Heart left ventricle (tissue), 16 donors: ENCODE measurements around the gene STX2. TPM values are rescaled to one million over a fixed set of nuclear protein-coding genes. Genes with fewer than 3 reads are reported as not detected.
"Not testable (repeated sequence)": the region's sequence is repeated elsewhere in the genome, so short reads cannot be mapped to it uniquely, and the experiment has no call there.

ENCODE experiments used
- ATAC-seq, 4 donors: fragments of 200-7000 bp; cut with Tn5 transposase; one replicate each; pipeline ENCODE4 v1.9.1; 2020 to 2022; ENCODE audit warnings: moderate library complexity in 4 of 4, mild to moderate bottlenecking in 3 of 4, moderate number of reproducible peaks in 1 of 4
- DNase-seq, 5 donors: peaks; one replicate each; pipeline ENCODE4 v3.0.0-alpha.2; 2020
- H3K27ac ChIP-seq, 12 donors: fragments of 200-600 bp; sonication (generic) in 4 of 12; one replicate each; pipeline versions ENCODE4 v1.5.0 to v1.8.0; 2016 to 2022; ENCODE audit warnings: mild to moderate bottlenecking in 2 of 12
- H3K27me3 ChIP-seq, 9 donors: fragments of 200-600 bp; sonication (generic) in 2 of 9; one replicate each; pipeline versions ENCODE4 v1.5.1 to v1.8.0; 2016 to 2022; ENCODE audit warnings: mild to moderate bottlenecking in 3 of 9
- H3K36me3 ChIP-seq, 9 donors: fragments of 200-600 bp; sonication (generic) in 2 of 9; one replicate each; pipeline versions ENCODE4 v1.5.0 to v1.8.0; 2018 to 2022; ENCODE audit warnings: mild to moderate bottlenecking in 2 of 9
- H3K4me1 ChIP-seq, 12 donors: fragments of 200-600 bp; sonication (generic) in 4 of 12; one replicate each; pipeline versions ENCODE4 v1.5.0 to v1.8.0; 2016 to 2022; ENCODE audit warnings: mild to moderate bottlenecking in 3 of 12
- H3K4me3 ChIP-seq, 12 donors: fragments of 200-600 bp; sonication (generic) in 4 of 12; one replicate each; pipeline versions ENCODE4 v1.5.0 to v1.8.0; 2017 to 2022; ENCODE audit warnings: mild to moderate bottlenecking in 9 of 12, moderate library complexity in 4 of 12
- H3K9me3 ChIP-seq, 12 donors: fragments of 200-600 bp; sonication (generic) in 4 of 12; one replicate each; pipeline versions ENCODE4 v1.5.0 to v1.8.0; 2016 to 2022; ENCODE audit warnings: mild to moderate bottlenecking in 1 of 12
- CTCF ChIP-seq, 12 donors: fragments of 200-600 bp; sonication (generic) in 4 of 12; IDR thresholded peaks; one replicate each; pipeline versions ENCODE4 v1.5.0 to v1.8.0; 2018 to 2022; ENCODE audit warnings: antibody characterized with exemption in 12 of 12, mild to moderate bottlenecking in 5 of 12
- POLR2A ChIP-seq, 2 donors: fragments of 450-650 bp; IDR thresholded peaks; one replicate each; pipeline ENCODE4 v1.6.1; 2017; ENCODE audit warnings: antibody characterized with exemption in 2 of 2, mild to moderate bottlenecking in 2 of 2, moderate library complexity in 2 of 2
- WGBS, 4 donors: extraction: QIAGEN DNeasy Blood & Tissue Kit in 2 of 4; methylation state at CpG; one replicate each; pipeline versions ENCODE4 v1.1.5 to v1.1.7; 2013 to 2018; 5-methylcytosine and 5-hydroxymethylcytosine counted together
- intact Hi-C, 10 donors: fragments of 100-400 bp; cut with DNase I; formaldehyde crosslinking; loops; one replicate each; pipeline versions ENCODE4 v1.11.1 to v1.14.2; 2022
- polyA plus RNA-seq, 2 donors: library from polyadenylated mRNA; stranded (reverse); fragments of 200-250 nt; gene quantifications; one replicate each; pipeline ENCODE4 v1.2.3, GENCODE V29; 2013
- total RNA-seq, 9 donors: library from RNA; depleted of rRNA in 2 of 9; stranded (reverse); fragments of >200 nt in 2 of 9; fragmentation: NEBNext Ultra II Directional in 3 of 9; extraction: Animal tissue kit (Norgen Biotek cat#: 25700) in 3 of 9; gene quantifications; one replicate each; pipeline versions ENCODE4 v1.1.0 to v1.2.4, GENCODE V29; 2016 to 2023
- donor health status: ischemic (EF 13 %, LVEDD 7.1; RV severe dilation, severe dysfunction).
- donor health status: healthy with polysubstance abuse.
- donor health status: DM: no; HTN: yes; CAD: no.
- donor health status: DM: no; HTN: no; CAD: no.
- donor health status: ischemic (EF 25% LVEDD 6.9; RV normal size, moderate dysfunction).
- donor health status: ischemic (EF 25% LVEDD 5.7; RV mildly dilated, moderate dysfunction).
- donor health status: healthy.
- donor health status: DM: yes; HTN: yes; CAD: no.
- donor health status: ischemic (EF 35%, LVEDD 5.7; RV mildly dilated, moderate dysfunction).
- donor health status: nonischemic (EF 11% LVEDD 7.7; RV severe dilation, severe dysfunction).
- donor health status: DM: yes; HTN: yes; CAD: no.
- donor health status: PGD.
- donor health status: ischemic (EF 29% LVEDD 5.4; RV normal size, mild dysfunction).
- donor health status: nonischemic (EF 23%, LVEDD 6.1; RV moderate dilation, normal function).

STX2 gene
- total and polyA plus RNA-seq, 11 donors: 6.2 to 21.8 (median 11.1) TPM

GRCh38 chr12:130877333-130877732 lies 38.3 kb upstream of the STX2 start:
- Histone ChIP-seq H3K9me3 (no peaks in the 10 kb centered on the region), H3K27me3 (no peaks in the 10 kb centered on the region), H3K4me3 (no peak overlapping the region), H3K4me1 (peaks cover 0 to 20% (median 14%) of the 10 kb centered on the region in 12 donors), H3K27ac (no peak overlapping the region), H3K36me3 (peaks cover 0 to 55% (median 48%) of the 10 kb centered on the region in 9 donors)
- no peak for TF ChIP-seq POLR2A (IDR thresholded peaks at IDR 0.05)
- ATAC-seq (no peak), DNase-seq (no peak)
- intact Hi-C loops: no loop called here
- 91 to 95% (median 93%) methylated on average over 3 of the region's 3 CpGs for WGBS, 4 donors

- Histone ChIP-seq H3K4me1 (peaks cover 0 to 20% (median 14%) of the 10 kb centered on the region in 12 donors), H3K9me3 (no peaks in the 10 kb centered on the region), H3K36me3 (peaks cover 0 to 55% (median 48%) of the 10 kb centered on the region in 9 donors), H3K27me3 (no peaks in the 10 kb centered on the region), H3K27ac (no peak overlapping the region), H3K4me3 (no peak overlapping the region)
- ATAC-seq (no peak), DNase-seq (no peak)
- TF ChIP-seq CTCF (IDR thresholded peaks at IDR 0.05): no peak
- no peak for TF ChIP-seq POLR2A (IDR thresholded peaks at IDR 0.05)
- intact Hi-C loops: no loop called here
- 70 to 78% (median 76%) methylated on average over 3 of the region's 3 CpGs for WGBS, 4 donors
Measured at GRCh38 chr12:130876758-130877157, 37.7 kb upstream of the STX2 start.

GRCh38 chr12:130876297-130876696 lies 37.2 kb upstream of the STX2 start:
- DNase-seq: no peak
- ATAC-seq: no peak
- H3K27ac ChIP-seq: no peak overlapping the region
- TF ChIP-seq POLR2A (IDR thresholded peaks at IDR 0.05) (no peak), CTCF (IDR thresholded peaks at IDR 0.05) (no peak)
- no peak overlapping the region for H3K4me3 ChIP-seq
- intact Hi-C loops: no loop called here
- no peaks in the 10 kb centered on the region for H3K9me3 ChIP-seq
- peaks cover 0 to 55% (median 48%) of the 10 kb centered on the region in 9 donors for H3K36me3 ChIP-seq
- peaks cover 2 to 22% (median 16%) of the 10 kb centered on the region in 12 donors for H3K4me1 ChIP-seq
- no peaks in the 10 kb centered on the region for H3K27me3 ChIP-seq

GRCh38 chr12:130875708-130876107 lies 36.7 kb upstream of the STX2 start:
- H3K36me3 ChIP-seq: peaks cover 0 to 55% (median 48%) of the 10 kb centered on the region in 9 donors

GRCh38 chr12:130875193-130875592 lies 36.1 kb upstream of the STX2 start:
- TF ChIP-seq POLR2A (IDR thresholded peaks at IDR 0.05): no peak
- no peak for TF ChIP-seq CTCF (IDR thresholded peaks at IDR 0.05)
- intact Hi-C loops: no loop called here
- no peak overlapping the region for H3K4me3 ChIP-seq
- H3K27me3 ChIP-seq: no peaks in the 10 kb centered on the region
- WGBS, 4 donors: 87 to 92% (median 89%) methylated on average over 5 of the region's 5 CpGs
- peaks cover 2 to 31% (median 20%) of the 10 kb centered on the region in 12 donors for H3K4me1 ChIP-seq
- no peak overlapping the region for H3K27ac ChIP-seq
- peaks cover 0 to 55% (median 48%) of the 10 kb centered on the region in 9 donors for H3K36me3 ChIP-seq
- ATAC-seq (no peak), DNase-seq (no peak)
- H3K9me3 ChIP-seq: no peaks in the 10 kb centered on the region

More at GRCh38 chr12:130875708-130876107, 36.7 kb upstream of the STX2 start:
- peaks cover 2 to 27% (median 20%) of the 10 kb centered on the region in 12 donors for H3K4me1 ChIP-seq
- ATAC-seq, H3K9me3 ChIP-seq, H3K27me3 ChIP-seq, H3K4me3 ChIP-seq, H3K27ac ChIP-seq, DNase-seq, intact Hi-C loops: not testable (repeated sequence)
- 79 to 91% (median 87%) methylated on average over 11 of the region's 11 CpGs for WGBS, 4 donors
